ENCODE data around the gene IL1RAP.

Gene IL1RAP

GRCh38 chr3:190593075-190593474 lies 79.2 kb downstream of the IL1RAP start:
- TF ChIP-seq, protein P1, sequence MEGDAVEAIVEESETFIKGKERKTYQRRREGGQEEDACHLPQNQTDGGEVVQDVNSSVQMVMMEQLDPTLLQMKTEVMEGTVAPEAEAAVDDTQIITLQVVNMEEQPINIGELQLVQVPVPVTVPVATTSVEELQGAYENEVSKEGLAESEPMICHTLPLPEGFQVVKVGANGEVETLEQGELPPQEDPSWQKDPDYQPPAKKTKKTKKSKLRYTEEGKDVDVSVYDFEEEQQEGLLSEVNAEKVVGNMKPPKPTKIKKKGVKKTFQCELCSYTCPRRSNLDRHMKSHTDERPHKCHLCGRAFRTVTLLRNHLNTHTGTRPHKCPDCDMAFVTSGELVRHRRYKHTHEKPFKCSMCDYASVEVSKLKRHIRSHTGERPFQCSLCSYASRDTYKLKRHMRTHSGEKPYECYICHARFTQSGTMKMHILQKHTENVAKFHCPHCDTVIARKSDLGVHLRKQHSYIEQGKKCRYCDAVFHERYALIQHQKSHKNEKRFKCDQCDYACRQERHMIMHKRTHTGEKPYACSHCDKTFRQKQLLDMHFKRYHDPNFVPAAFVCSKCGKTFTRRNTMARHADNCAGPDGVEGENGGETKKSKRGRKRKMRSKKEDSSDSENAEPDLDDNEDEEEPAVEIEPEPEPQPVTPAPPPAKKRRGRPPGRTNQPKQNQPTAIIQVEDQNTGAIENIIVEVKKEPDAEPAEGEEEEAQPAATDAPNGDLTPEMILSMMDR (IDR thresholded peaks at IDR 0.05; ENCODE audit: low read length, missing control alignments) = no peak
- DNase-seq (ENCODE audit: low read depth) = peak; percentile 23

GRCh38 chr3:190594171-190594570 lies 80.3 kb downstream of the IL1RAP start:
- TF ChIP-seq, protein P1 (IDR thresholded peaks at IDR 0.05; ENCODE audit: low read length, missing control alignments) = no peak
- no peak for DNase-seq (ENCODE audit: low read depth)
- no peak overlapping the region for H3K4me3 ChIP-seq (replicated peaks; ENCODE audit: low read depth, low read length)

More at GRCh38 chr3:190593075-190593474, 79.2 kb downstream of the IL1RAP start:
- H3K4me3 ChIP-seq (replicated peaks; ENCODE audit: low read depth, low read length) = no peak overlapping the region

GRCh38 chr3:190595179-190595795 lies 81.4 kb downstream of the IL1RAP start:
- no peak for DNase-seq (ENCODE audit: low read depth)
- TF ChIP-seq, protein P1 (IDR thresholded peaks at IDR 0.05; ENCODE audit: low read length, missing control alignments) = no peak

GRCh38 chr3:190595807-190596206 lies 81.9 kb downstream of the IL1RAP start:
- TF ChIP-seq, protein P1 (IDR thresholded peaks at IDR 0.05; ENCODE audit: low read length, missing control alignments) = no peak
- H3K4me3 ChIP-seq (replicated peaks; ENCODE audit: low read depth, low read length) = no peak overlapping the region
- DNase-seq (ENCODE audit: low read depth) = no peak

More at GRCh38 chr3:190595179-190595795, 81.4 kb downstream of the IL1RAP start:
- no peak overlapping the region for H3K4me3 ChIP-seq (replicated peaks; ENCODE audit: low read depth, low read length)

GRCh38 chr3:190596349-190597285 lies 82.7 kb downstream of the IL1RAP start:
- TF ChIP-seq, protein P1 (IDR thresholded peaks at IDR 0.05; ENCODE audit: low read length, missing control alignments) = no peak
- H3K4me3 ChIP-seq (replicated peaks; ENCODE audit: low read depth, low read length) = no peak overlapping the region

DNA sequence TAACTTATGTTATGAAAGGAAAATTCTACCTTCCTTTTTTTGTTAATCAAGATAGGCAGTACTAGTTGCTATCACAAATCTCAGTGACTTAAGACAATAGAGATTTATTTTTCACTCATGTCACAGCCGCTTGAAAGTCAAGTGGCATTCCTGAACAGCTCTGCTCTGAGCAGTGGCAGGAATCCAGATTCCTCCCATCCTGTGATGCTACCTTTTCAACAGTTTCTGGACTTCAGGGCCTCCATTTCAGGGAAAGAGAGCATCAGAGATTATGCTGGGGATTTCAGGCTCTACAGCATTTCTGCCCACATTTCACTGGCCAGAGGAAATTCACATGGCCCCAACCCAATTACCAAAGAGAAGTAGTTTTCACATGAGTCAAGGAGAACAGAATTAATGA lies 83.4 kb downstream of the IL1RAP start:
- H3K4me3 ChIP-seq (replicated peaks; ENCODE audit: low read depth, low read length) = no peak overlapping the region
- TF ChIP-seq, protein P1 (IDR thresholded peaks at IDR 0.05; ENCODE audit: low read length, missing control alignments) = no peak
- no peak for DNase-seq (ENCODE audit: low read depth)

More at GRCh38 chr3:190596349-190597285, 82.7 kb downstream of the IL1RAP start:
- no peak for DNase-seq (ENCODE audit: low read depth)

All from fibroblast of pulmonary artery (primary cell).